DLD1 (cell line): ENCODE results near the gene CEP68.
"Not testable (repeated sequence)": the region's sequence is repeated elsewhere in the genome, so short reads cannot be mapped to it uniquely, and the experiment has no call there.

Source experiments
- in situ Hi-C: cut with HindIII; loops from 2 replicates; pipeline ENCODE4 v1.10.0; 2017; ENCODE audit warnings: low sequenced_read_pairs

Gene CEP68, protein sequence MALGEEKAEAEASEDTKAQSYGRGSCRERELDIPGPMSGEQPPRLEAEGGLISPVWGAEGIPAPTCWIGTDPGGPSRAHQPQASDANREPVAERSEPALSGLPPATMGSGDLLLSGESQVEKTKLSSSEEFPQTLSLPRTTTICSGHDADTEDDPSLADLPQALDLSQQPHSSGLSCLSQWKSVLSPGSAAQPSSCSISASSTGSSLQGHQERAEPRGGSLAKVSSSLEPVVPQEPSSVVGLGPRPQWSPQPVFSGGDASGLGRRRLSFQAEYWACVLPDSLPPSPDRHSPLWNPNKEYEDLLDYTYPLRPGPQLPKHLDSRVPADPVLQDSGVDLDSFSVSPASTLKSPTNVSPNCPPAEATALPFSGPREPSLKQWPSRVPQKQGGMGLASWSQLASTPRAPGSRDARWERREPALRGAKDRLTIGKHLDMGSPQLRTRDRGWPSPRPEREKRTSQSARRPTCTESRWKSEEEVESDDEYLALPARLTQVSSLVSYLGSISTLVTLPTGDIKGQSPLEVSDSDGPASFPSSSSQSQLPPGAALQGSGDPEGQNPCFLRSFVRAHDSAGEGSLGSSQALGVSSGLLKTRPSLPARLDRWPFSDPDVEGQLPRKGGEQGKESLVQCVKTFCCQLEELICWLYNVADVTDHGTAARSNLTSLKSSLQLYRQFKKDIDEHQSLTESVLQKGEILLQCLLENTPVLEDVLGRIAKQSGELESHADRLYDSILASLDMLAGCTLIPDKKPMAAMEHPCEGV

GRCh38 chr2:65056215-65057053 lies at the start of gene CEP68:
Gene CEP68 (plus strand): TSS chr2:65056416. CDS start chr2:65069445, 13,029 bp downstream.
- in situ Hi-C loops: no loop called here

DNA sequence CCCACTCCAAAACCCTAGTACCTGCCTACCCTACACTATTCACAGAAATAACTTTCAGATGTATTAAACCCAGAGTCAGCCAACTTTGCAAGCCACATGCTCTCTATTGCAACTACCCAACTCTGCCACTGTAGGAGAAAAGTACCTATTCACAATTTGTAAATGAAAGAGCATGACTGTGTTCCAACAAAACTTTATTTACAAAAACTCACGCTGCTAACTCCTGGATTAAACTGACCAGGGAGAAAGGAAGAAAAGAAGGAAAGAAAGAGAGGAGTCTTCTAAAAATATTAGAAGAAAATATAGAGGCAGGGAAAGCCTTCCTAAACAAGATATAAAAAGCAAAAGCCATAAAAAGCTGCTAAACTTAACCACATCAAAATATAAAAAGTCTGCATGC lies 42.4 kb upstream of the CEP68 start:
- in situ Hi-C loops: no loop called here

- in situ Hi-C loops: no loop called here
Measured at GRCh38 chr2:65015731-65016130, 40.5 kb upstream of the CEP68 start.

DNA sequence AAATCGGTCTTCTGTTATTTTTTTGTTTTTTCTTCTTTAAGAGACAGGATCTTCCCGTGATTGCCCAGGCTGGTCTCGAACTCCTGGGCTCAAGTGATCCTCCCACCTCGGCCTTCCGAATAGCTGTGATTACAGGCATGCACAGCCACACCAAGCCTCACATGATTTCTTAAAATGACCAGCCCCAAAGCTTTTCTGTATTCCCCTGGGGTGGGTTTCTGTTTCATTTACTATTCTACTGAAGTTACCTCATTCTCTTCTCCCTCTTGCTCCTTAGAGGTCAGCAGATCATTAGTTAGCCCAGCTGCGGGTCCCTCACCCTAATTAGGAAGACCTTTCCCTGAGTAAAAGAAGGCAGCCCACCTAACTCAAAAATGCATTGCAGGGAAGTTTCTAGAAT lies 39.4 kb upstream of the CEP68 start:
- in situ Hi-C loops: no loop called here

DNA sequence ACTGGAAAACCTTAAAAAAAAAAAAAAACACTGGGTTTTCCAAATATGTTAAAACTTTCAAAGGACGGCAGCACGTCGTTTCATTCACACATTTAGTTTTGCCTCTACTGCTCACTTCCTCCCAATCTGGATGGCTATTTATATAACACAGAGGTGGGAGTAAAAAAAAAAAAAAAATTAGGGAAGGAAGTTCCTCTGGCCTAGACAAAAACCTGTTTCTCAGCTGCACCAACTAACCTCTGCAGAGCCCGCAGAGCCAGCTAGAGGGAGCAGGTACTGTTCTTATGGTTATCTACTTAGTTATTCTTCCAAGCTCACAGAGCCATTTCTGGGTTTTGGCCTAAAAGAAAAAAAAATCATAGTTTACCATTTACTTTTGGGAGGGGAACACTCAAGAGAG lies 38.9 kb upstream of the CEP68 start:
- in situ Hi-C loops: no loop called here

DNA sequence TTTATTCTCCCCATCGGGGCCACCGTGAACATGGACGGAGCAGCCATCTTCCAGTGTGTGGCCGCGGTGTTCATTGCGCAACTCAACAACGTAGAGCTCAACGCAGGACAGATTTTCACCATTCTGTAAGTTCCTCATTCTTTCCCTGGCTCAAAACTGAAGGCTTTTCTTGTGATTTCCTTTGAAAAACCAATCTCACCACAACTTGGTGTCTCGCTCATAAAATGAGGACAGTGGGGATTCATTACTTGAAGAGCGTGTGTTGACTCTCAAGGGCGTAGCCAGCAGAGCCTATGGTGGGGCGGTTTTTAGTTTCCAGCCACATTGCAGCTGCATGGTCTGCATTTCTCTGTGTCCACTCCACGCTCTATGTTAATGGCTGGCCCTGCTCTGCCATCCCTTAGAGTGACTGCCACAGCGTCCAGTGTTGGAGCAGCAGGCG lies 38.1 kb upstream of the CEP68 start:
- in situ Hi-C loops: no loop called here

- in situ Hi-C loops: no loop called here
Measured at GRCh38 chr2:65019010-65019409, 37.2 kb upstream of the CEP68 start.

DNA sequence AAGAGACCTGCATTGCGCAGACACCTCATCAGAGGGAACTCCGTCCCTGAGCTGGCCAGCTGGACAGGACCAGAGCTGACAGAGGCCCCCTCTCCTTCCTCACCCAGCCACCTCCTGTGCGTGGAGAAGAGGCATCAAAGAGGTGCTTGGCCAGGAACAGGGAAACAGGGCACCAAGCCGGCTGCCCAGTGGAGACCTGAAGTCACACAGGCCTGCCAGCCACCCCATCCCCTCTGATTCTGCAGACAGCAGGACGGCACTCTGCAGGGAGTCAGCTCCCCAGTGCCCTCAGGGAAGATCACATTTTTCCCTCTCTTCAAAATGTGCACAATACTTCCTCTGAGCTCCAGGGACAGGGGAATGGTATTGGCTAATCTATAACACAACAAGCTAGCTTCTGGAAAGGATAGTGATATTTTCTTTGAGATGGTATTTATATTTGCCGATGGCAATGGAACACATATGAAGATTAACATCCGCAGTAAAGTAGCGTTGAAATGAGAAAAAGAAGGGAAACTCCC lies 36.5 kb upstream of the CEP68 start:
- in situ Hi-C loops: no loop called here

GRCh38 chr2:65020251-65020650 lies 36.0 kb upstream of the CEP68 start:
- in situ Hi-C loops: not testable (repeated sequence)

DNA sequence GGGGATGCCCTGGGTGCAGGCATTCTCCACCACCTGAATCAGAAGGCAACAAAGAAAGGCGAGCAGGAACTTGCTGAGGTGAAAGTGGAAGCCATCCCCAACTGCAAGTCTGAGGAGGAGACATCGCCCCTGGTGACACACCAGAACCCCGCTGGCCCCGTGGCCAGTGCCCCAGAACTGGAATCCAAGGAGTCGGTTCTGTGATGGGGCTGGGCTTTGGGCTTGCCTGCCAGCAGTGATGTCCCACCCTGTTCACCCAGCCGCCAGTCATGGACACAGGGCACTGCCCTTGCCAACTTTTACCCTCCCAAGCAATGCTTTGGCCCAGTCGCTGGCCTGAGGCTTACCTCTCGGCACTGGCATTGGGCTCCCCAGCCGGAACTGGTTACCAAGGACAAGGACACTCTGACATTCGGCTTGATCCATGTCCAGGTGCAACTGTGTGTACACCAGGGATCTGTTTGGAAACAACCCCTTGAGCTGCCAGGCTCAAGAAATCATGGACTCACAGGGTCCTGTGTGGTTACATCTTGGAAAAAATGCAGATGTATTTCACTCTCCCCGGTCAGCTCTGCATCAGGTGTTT lies 35.2 kb upstream of the CEP68 start:
- in situ Hi-C loops: no loop called here

GRCh38 chr2:65021709-65022108 lies 34.5 kb upstream of the CEP68 start:
- in situ Hi-C loops: no loop called here

DNA sequence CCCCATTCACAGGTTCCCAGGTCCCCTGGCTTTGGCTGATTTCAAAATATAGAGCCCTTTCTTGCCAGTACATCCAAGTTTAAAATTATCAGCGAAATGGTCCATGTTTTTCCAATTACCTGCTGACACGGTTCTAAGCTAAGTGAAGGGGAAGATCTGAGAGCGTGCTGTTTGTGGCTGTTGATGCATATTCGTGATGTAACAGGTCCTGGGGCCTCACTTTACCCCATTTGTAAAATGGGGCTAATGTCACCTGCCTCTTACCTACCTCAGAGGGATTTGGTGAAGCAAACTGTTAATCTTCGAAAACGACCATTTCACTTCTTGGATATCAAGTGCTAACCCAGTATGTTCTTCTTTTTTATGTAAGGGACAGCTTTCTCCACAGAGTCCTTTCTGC lies 34.0 kb upstream of the CEP68 start:
- in situ Hi-C loops: no loop called here

DNA sequence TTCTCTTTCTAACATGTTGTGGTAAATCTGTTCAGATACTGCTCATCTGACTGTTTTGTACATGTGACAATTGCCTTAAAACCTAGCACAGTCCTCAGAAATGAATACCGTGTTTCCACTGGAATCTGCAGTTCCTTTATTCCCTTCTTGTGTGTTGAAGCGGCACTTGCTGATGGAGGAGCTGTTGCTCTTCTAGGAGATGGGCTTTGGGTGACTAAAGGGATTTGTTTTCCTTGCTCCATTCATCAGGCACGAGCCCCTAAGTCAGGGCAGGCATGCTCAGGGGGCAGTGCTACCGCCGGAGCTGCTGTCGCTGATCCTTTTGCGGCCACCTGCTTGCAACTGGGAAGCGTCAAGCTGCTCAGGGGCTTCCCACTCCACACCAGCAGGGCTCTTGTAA lies 32.5 kb upstream of the CEP68 start:
- in situ Hi-C loops: no loop called here

- in situ Hi-C loops: no loop called here
Measured at GRCh38 chr2:65024149-65024829, 31.9 kb upstream of the CEP68 start.

GRCh38 chr2:65025453-65026123 lies 30.6 kb upstream of the CEP68 start:
- in situ Hi-C loops: no loop called here

- in situ Hi-C loops: no loop called here
Measured at GRCh38 chr2:65026154-65026553, 30.1 kb upstream of the CEP68 start.

GRCh38 chr2:65026704-65027464 lies 29.3 kb upstream of the CEP68 start:
- in situ Hi-C loops: no loop called here

DNA sequence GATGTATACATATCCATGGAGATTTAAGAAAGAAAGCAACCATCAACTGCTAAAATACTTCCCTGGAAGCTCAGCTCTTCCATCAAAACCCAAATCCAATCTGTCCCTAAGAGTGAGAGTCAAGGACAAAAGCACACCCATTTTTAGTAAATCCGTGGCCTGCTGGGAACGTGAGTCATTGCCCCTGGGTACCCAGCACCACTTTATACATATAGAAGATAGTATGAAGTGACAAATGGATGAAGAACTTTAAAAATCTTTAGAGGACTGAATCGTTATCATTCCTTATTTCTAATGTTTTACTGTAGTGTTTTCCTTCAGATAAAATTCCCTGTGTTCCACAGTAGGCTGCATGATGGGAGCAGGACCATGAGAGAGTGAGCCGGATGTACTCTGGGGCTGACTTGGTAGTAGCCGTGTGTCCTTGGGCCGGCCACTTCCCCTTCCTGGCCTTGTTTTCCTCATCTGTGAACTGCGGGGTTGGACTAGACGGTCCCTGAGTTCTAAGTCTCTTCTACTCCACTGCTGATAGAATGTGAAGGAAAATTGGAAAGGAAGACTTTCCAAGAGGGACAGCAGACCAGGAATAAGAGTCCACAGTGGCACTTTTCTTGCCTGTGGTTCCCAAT lies 28.5 kb upstream of the CEP68 start:
- in situ Hi-C loops: no loop called here
